HL-60 (cell line): Measurements from ENCODE around the gene CEP170.
A peak's percentile ranks its signal among the peaks of the same experiment; 100 is the strongest.

Source experiments
- DNase-seq, 2 experiments: peaks; one replicate each; pipeline ENCODE4 v3.0.0-alpha.2; 2010 to 2020; ENCODE audit warnings: low read depth in 1 of 2, low spot score in 1 of 2
- H3K27ac ChIP-seq: fragments of 250-450 bp; sonication (Bioruptor Pico); replicated peaks from 2 replicates; pipeline ENCODE4 v1.5.1; 2020; ENCODE audit warnings: mild to moderate bottlenecking, moderate library complexity
- H3K27me3 ChIP-seq: fragments of 250-450 bp; sonication (Bioruptor Pico); 2 replicates; pipeline ENCODE4 v1.5.1; 2021; ENCODE audit warnings: mild to moderate bottlenecking, moderate library complexity; ENCODE audit not compliant: insufficient read depth, poor library complexity, severe bottlenecking
- H3K4me3 ChIP-seq: replicated peaks from 2 replicates; pipeline ENCODE4 v1.5.1; 2011; ENCODE audit warnings: mild to moderate bottlenecking, control low read depth, low read length; ENCODE audit not compliant: insufficient read depth
- CTCF ChIP-seq: IDR thresholded peaks from one replicate; pipeline ENCODE4 v1.5.1; 2011; ENCODE audit warnings: low read length, control low read depth, inconsistent platforms; ENCODE audit not compliant: insufficient read depth
- GABPA ChIP-seq: IDR thresholded peaks from 2 replicates; pipeline ENCODE4 v1.6.1; 2012; ENCODE audit warnings: low read depth
- POLR2AphosphoS5 ChIP-seq: IDR thresholded peaks from 2 replicates; pipeline ENCODE4 v1.6.1; 2012; ENCODE audit warnings: low read depth
- SPI1 ChIP-seq: IDR thresholded peaks from 2 replicates; pipeline ENCODE4 v1.6.1; 2012; ENCODE audit warnings: low read depth, mild to moderate bottlenecking, borderline replicate concordance
- TF ChIP-seq, protein P1 (sequence below): IDR thresholded peaks from 2 replicates; pipeline ENCODE4 v1.6.1; 2012; ENCODE audit warnings: low read depth; ENCODE audit not compliant: insufficient replicate concordance

Gene CEP170

GRCh38 chr1:243244432-243244841 is 10.6 kb downstream of the CEP170 start:
- H3K4me3 ChIP-seq: no peak overlapping the region
- peak overlapping the region; percentile 17; the same call in 1 of the 2 replicates for H3K27ac ChIP-seq
- TF ChIP-seq CTCF (no peak), GABPA (no peak)
- DNase-seq: no peak
- H3K27me3 ChIP-seq: no peaks in the 10 kb centered on the region

DNA sequence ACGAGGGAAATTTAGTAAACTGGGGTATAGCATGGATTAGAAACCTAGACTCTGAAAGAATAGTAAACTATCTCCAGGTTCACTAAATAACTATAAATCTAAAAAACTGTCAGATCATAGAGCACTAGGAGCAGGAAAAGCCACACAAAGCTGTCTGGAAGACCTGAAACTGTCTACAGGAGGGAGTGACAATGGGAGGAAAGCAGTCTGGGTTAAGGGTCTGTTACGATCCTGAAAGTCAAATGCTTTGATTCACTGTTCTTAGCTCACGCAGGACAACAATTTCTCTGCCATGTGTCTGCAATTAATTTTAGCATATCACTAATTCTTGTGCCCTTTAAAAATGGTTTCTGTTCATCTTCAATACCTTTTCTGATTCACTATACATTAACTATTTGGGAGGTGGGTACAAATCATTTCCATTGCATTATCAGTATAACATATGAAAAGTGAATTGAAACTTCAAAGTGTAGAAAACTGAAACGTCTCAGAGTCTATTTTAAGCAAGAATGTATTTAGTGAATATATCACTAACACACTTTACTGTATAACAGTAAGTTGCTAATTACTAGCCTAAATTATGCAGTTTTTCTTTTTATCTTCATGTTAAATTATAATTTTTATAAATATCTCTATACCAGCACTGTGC is 18.4 kb downstream of the CEP170 start:
- H3K4me3 ChIP-seq: no peak overlapping the region
- H3K27me3 ChIP-seq: no peaks in the 10 kb centered on the region
- no peak for DNase-seq
- H3K27ac ChIP-seq: no peak overlapping the region
- TF ChIP-seq, protein P1, sequence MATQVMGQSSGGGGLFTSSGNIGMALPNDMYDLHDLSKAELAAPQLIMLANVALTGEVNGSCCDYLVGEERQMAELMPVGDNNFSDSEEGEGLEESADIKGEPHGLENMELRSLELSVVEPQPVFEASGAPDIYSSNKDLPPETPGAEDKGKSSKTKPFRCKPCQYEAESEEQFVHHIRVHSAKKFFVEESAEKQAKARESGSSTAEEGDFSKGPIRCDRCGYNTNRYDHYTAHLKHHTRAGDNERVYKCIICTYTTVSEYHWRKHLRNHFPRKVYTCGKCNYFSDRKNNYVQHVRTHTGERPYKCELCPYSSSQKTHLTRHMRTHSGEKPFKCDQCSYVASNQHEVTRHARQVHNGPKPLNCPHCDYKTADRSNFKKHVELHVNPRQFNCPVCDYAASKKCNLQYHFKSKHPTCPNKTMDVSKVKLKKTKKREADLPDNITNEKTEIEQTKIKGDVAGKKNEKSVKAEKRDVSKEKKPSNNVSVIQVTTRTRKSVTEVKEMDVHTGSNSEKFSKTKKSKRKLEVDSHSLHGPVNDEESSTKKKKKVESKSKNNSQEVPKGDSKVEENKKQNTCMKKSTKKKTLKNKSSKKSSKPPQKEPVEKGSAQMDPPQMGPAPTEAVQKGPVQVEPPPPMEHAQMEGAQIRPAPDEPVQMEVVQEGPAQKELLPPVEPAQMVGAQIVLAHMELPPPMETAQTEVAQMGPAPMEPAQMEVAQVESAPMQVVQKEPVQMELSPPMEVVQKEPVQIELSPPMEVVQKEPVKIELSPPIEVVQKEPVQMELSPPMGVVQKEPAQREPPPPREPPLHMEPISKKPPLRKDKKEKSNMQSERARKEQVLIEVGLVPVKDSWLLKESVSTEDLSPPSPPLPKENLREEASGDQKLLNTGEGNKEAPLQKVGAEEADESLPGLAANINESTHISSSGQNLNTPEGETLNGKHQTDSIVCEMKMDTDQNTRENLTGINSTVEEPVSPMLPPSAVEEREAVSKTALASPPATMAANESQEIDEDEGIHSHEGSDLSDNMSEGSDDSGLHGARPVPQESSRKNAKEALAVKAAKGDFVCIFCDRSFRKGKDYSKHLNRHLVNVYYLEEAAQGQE: no peak
- TF ChIP-seq SPI1 (no peak), GABPA (no peak), CTCF (no peak), POLR2AphosphoS5 (no peak)

DNA sequence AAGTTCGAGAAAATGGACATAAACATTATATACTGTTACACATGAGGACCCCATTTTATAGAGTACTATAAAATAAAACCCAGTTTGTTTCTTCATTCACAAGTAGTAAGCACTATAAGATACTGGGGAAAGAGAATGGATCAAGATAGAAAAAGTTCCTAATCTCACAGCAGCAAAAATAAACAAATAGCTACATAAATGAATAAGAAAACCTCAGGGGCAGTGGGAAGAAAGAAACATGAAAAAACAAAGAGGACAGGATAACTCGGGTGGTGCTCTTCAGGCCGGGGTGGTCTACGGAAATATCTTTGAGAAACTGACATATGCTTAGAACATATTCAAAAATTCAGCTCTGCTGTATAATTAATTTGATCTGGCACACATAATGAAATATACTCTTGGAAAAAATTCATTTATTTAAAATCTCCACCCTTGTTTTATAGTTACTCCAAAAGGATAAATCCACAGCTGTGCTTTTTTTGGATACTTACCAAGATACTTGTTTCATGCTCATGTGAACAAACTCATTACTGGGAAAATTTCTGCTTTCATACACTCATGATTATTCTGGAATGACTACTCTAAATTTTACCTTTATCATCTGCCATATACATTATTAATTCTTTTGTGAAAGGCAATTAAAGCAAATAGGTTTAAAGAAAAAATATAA is 20.0 kb downstream of the CEP170 start:
- TF ChIP-seq CTCF (no peak), GABPA (no peak), SPI1 (no peak), POLR2AphosphoS5 (no peak)
- TF ChIP-seq, protein P1: no peak
- no peak for DNase-seq
- Histone ChIP-seq H3K27me3 (no peaks in the 10 kb centered on the region), H3K27ac (no peak overlapping the region), H3K4me3 (no peak overlapping the region)
